GM18870 (cell line): Measurements from ENCODE around the gene ELF2.
A peak's percentile ranks its signal among the peaks of the same experiment; 100 is the strongest.
"Not testable (repeated sequence)": the region's sequence is repeated elsewhere in the genome, so short reads cannot be mapped to it uniquely, and the experiment has no call there.

Experiments
- ATAC-seq: cut with Tn5 transposase; IDR thresholded peaks from one replicate; pipeline ENCODE4 v1.9.1; 2021; ENCODE audit warnings: moderate library complexity; ENCODE audit not compliant: unreplicated experiment

Gene ELF2

DNA sequence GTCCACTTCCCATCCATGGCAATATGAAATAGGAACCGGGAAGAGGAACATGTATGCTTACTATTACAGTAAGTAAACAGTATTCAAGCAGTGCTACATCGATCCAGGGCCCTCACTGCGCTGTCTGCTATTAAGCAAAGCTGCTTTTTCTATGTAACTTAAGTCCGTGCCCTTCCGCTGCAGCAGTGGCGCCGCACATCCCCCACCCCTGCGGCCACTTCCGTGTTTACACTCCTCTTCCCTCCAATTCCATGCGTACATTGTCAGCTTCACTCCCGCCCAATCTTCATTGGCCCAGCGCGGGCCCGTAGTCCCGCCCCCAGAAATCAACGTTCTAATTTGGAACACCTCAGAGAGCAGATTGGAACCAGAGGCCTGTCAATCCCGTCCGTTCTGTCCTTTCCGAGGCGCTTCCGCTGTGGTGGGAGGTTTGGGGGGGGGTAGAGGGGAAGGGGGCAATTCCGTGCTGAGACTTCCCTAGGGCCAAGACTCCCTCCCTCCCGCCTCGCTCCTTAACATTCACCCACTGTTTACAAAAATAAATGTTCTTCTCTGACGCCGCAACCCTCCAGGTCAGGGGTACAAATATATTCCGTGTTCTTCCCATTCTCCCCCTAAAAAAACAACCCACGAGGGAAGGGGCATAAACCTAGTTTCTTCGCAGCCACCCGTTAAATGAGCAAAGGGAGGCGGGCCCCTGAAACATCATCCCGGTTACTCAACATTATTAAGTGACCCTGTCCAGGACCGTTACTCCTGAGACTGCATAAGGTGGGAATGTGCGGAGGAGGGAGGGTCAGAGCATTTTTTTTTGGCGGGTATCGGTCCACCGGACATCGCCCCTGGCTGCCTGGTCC lies 94.0 kb downstream of the ELF2 start:
- ATAC-seq = peak; percentile 94

DNA sequence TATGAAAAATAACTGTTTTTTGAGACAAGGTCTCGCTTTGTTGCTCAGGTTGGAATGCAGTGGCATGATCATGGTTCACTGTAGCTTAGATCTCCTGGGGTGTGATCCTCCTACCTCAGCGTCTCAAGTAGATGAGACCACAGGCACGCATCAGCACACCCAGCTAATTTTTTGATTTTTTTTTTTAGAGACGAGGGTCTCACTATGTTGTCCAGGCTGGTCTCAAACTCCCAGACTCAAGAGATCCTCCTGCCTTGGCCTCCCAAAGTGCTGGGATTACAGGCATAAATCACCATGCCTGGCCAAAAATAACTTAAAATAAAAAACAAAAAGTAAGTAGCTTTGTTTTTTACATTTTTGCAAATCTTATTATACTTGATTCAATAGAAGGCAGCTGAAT lies 98.1 kb downstream of the ELF2 start:
- ATAC-seq = no peak

DNA sequence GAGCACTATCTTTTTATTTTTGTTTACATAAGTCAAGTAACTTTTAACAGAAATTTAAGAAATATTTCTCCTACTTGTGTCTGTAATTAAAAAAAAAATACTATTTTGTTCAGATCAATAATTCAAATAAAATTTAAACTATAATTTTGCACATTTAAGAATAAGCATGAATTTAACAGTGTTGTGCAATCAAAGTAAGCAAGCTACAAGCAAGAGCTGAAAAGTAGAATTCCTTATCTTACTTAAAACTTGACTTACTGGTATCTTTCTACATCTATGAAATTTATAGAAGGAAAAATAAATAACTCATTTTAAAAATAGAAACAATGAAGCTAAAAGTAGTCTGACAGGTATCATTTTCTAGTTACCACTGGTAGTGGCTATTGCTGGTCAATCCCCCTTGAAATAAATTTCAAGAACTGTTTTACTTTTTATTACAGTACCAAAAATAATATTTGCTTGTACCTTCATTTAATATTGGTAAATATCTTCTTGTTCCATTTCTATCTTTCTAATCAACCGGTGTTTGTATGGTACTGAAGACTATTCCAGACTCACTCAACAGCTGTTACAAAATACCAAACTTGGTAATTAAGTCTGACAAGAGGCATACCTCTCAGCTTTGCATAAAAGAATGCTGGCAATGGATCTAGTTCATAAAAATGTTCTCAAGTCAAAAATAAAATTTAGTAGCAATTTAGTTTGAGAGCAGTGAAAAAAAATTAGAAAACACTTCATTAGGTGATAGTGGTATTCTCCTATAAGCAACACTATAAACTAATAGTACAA lies 99.3 kb downstream of the ELF2 start:
- no peak for ATAC-seq

DNA sequence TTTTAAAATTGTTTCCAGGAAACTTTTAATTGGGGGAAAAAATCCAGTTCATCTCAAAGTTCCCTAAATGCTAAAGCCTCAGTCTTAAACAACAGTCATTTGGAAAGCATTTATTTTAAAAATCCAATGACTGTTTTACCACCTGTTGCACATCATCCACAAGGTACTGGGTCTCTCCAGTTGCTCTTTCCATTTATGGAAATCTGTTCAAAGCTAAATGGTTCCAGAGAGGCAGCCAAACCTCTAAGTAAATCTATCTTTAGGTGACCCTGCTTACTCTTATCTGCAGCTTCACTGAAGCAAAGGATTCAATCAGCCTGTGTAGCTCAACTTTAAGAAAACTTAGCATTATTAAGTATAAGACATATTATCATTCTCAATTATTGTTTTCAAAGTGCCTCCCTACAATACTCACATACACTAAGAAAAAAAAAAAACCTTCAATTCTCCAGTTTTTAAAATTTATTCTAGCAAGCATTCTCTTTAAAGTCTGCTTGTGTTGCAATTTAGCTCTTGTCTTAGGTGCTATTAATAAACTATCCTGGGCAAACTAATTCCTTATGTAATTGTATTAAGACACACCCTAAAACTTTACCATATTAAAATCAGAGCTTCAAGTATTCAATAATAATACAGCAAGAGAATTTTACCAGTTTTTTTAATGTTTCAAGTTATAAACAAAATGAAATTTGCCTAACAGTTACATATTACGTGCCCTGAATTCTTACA lies 100.8 kb downstream of the ELF2 start:
- no peak for ATAC-seq

DNA sequence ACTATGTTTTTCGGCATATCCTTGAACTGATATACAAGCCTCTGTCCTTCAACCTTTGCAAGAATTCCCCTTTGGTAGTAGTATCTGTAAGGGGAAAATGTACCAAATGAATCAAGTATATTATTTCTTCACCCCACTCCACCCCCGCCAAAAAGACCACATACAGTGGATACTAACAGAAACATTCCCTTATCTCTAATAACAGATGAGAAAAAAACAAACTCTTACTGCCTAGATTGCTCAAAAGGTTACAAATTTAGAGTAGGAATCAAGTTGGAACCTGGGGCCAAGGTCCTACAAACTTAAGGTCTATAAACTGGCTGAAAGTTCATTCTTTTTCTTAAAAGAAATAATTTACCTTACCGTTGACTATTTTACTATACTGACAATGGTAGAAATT lies 116.4 kb downstream of the ELF2 start:
- no peak for ATAC-seq

DNA sequence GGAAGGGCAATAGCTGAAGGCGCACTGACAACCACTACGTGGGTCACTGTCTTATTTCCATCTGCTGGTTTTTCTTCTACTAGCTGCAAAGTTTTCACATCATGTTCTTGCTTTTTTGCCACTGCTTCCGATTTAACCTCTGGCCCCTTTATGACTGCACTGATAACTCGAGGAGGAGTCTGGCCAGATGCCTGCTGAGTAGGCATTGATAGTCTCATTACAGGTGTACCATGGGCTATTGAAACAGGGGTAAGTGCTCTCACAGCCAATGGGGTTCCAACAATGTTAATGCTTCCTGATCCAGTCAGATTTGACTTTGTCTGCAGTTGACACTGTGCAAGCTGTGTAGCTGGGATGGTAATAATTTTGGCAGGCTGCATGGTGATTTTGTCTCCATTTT lies 118.0 kb downstream of the ELF2 start:
- ATAC-seq = not testable (repeated sequence)

DNA sequence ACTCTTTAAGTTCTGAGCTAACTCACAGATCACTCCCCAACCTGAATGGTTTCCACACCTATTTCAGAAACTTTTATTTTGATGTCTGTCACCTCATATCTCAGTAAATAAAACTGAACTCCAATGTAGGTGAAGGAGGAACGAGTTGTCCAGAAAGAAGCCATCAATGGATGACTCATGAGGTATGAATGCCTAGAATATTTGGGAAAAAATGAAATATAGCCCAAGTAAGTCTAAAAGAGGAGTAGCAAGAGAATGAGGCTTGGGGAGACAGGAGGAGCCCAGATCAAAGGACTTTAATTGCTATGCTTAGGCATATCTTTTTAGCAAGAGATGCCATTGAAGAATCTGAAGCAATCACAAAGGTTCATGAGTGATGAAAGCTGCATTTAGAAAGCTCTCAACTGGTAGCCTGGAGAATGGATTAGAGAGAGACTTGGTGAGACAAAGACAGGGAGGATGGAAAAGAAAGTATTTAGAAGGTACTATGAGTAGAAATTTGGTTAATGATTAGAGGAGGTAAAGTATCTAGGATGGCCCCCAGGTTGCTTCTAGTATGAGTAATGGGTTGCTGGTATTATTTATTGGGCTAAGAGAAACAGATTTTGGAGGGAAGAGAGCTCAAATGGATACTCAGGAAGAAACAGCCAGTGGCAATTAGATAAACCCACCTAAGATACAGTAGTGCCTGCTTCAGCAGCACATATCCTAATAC lies 122.1 kb downstream of the ELF2 start:
- ATAC-seq = no peak

DNA sequence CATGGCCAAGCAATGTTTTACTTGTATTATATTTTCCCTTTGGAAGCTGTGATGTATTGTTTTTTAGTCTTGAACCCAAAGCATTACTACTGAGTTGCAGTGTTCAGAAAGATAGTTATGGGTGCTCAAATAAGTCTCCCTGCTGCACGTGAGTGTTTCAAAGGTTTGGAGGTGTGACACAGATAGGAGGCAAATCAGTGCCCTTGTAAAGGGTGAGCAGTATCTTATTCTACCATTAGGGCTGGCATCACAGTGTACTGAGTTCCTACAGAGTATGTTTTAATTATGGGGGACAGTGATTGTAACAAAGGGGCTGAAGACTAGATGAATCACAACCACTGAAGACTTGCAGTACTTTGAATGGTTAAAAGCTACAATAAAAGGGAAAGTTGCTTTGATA lies 123.1 kb downstream of the ELF2 start:
- ATAC-seq = no peak

DNA sequence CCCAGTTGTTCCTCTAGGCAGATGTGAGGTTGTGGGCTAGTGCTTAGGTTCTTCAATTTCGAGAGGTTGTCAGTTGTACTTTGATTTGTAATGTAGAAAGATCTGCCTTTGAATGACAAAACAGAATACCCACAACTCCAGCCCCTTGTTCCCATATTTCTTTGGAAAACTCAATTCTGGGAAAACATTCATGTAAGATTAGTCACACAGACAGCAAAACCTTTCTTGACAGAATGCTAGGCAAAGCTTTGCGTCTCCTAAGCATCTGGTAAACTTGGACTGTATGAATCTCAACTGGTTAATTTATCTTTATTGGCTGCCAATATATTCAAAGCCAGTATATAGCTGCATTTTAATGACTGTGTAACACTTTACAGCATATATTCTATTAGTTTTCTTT lies 126.6 kb downstream of the ELF2 start:
- ATAC-seq = no peak

DNA sequence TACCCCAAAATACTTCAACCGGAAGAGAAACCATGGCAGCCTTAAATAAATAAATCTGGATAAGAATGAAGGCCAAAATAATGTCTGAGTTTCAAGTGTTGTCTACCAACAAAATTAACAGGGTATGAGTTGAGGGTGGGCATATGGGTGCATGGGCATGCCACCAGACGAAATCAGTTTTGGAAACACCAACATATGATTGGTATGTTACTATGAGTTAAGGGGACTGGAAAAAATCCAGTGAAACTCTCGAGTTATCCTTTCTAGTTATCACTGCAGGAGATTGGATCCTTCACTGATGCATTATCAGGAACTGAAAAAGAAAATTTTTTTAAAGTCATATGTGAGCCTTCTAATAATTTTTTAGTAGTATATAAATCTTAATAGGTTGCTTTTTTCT lies 129.0 kb downstream of the ELF2 start:
- ATAC-seq = no peak

DNA sequence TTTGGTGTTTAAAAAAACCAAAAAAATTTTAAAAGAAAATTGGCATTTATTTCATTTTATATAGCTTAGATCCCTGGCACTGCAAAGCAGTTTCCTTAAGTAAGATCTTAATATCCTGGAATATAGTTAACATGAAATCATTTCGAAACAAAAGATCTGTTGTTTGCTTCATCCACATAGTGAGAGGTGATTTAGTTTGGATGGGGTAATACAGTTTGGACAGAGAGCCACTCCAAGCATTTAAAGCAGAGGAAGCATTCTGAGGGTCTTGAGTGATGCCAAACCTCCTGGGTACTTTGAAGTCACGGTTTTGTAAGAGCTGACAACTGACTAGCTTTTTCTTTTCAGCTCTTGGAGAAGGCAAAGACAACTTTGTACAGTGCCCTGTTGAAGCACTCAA lies 132.7 kb downstream of the ELF2 start:
- ATAC-seq = no peak

DNA sequence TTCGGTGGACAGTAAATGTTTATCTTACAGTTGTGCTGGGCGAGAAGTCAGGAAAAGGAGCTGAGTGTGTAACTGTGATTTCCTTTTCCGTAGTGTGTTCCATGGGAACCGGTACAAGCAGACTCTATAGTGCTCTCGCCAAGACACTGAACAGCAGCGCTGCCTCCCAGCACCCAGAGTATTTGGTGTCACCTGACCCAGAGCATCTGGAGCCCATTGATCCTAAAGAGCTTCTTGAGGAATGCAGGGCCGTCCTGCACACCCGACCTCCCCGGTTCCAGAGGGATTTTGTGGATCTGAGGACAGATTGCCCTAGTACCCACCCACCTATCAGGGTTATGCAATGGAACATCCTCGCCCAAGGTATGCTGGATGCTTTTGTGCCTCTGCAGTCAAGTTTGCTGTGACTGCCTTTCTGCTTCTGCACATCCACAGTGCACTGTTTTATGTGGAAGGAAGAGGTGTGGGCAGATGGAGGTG lies 134.0 kb downstream of the ELF2 start:
- no peak for ATAC-seq

DNA sequence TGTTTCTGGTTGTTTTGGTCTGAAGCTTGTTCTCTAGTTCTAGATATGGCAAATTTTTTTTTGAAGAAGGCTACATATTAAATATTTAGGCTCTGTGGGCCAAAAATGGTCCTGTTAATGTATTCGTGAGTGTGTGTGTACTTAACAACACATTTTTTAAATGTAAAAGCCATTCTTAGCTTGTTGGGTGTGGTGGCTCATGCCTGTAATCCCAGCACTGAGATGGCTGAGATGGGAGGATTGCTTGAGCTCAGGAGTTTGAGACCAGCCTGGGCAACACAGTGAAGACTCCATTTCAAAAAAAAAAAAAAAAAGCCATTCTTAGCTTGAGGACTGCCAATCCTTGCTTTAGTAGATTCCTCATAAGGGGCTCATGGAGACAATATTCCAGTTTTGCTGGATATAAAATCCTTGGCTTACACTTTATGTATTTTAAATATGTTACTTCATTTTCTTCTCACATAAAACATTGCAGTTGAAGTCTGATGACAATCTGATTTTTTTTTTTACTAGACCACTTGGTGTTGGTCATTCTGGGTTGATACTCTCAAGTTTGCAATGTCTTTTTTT lies 138.1 kb downstream of the ELF2 start:
- ATAC-seq = no peak

DNA sequence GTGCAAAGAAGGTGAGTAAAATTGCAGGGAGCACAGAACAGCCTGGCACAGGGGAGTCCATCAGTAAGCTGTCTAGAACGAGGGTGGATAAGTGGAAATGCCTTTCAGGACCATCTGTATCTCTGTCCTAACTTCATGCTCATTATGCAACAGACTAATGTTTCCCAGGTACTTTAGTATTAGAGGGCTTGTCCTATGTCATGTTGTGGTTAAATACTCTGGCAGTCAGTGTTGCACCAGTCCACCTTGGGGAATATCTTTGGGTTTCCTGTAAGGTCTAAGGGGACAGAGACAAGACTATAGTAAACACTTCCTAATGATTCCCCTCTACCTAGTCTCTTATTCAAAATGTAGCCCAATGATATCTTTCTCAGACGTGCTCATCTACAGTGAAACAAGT lies 140.1 kb downstream of the ELF2 start:
- no peak for ATAC-seq

DNA sequence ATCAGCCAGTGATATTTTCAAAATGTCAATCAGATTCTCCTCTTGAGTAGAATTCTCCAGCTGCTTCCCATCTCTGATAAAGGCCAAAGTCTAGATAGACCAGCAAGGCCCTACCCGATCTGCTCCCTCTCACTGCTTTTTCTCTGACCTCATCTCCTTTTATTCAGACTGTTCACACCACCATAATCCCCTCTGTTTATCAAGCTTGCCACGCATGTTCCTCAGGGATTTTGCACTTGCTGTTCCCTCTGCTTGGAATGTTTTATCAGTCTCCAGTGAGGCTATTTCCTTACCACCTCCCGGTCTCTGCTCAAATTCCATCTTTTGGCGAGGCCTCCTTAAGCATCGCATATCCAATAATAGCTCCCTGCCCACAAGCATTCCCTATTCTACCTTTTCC lies 141.4 kb downstream of the ELF2 start:
- no peak for ATAC-seq

DNA sequence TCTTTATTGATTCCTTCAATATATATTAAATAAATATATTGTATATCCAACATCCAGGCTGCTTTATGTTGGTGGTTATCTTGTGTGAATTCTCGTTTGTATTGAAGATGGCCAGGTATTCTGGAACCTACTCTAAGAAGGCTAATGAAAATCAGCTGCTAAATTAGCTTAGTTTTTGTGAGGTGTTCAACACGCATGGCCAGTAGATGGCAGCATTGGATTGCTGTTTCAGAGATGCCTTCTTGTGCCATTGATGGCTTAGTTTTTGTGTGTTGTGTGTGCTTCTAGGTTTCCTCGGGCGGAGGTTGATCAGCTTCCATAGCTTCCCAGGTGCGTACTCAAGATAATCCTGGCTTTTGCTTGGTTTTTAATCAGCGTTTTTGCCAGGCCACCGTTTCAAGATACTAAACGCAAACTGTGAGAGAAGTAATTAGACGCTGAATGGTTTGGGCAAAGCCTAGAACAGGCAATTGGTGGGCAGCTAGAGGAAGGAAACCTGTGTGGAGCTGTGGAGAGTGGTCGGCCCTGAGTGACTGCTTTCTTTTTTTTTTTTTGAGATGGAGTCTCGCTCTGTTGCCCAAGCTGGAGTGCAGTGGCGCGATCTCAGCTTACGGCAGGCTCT lies 146.3 kb downstream of the ELF2 start:
- no peak for ATAC-seq

DNA sequence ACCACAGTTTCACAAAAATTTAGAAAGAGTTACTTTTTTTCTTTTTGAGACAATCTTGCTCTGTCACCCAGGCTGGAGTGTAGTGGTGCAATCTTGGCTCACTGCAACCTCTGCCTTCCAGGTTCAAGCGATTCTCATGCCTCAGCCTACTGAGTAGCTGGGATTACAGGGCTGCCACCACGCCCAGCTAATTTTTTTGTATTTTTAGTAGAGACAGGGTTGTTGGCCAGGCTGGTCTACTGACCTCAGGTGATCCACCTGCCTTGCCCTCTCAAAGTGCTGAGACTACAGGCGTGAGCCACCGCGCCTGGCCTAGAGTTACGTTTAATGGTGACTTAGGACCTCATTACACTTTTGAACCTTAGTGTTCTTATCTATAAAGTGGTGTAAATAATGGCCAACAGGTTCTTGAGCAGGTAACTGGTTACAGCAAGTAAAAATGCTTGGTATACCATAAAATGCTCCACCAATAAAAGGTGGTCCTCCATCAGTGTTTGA lies 147.1 kb downstream of the ELF2 start:
- ATAC-seq = not testable (repeated sequence)

DNA sequence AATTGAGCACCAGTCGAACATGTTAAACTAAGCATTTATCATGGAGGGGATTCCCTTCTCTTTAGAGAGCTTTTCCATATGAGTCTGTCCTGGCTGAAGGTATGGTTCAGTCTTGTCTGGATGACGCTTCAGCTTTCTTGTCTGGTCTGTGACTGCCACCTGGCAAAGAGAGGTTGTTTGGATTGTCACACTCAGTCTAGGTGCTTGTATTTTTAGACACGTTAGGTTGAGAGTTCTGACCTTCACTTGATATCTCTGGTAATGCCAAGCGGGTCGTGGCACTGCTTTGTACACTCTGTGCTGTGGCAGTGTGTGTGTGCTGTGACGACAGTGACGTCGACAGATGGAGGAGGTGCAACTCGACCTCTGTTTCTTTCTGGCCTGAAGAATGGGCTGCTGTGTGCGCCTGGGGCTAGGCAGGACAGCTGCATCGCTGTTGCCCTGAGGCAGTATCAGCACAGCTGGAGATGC lies 148.8 kb downstream of the ELF2 start:
- ATAC-seq = no peak

DNA sequence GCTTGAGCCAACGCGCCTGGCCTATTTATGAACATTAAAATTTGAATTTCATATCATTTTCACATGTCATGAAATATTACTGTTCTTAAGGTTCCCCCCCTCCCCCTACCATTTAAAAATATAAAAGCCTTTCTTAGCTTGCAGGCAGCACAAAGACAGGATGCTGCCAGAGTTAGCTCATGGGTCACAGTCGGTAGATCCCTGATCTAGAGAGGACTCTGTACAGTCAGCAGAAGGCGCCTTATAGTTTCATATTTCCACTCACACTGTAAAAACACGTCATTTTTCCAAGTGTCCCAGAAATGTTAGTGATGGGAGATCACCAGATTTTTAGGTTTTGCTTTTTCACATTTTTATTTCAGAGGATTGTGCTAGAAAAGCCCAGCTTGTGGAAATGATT lies 149.2 kb downstream of the ELF2 start:
- ATAC-seq = no peak

DNA sequence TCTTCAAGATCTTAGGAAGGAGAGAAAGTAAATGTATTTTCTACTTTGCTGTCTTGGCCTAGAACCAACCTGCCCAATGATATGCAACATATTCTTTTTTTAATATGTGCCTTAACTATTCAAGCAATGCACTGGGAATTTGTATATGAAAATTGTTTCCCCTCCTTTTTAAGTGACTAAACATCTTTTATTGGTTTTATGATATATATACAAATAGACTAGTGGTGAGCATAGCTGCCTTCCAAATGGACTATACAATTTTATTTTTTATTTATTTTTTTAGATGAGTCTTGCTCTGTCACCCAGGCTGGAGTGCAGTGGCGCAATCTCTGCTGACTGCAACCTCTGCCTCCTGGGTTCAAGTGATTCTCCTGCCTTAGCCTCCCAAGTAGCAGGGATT lies 151.2 kb downstream of the ELF2 start:
- ATAC-seq = no peak
